SH-SY5Y (cell line): Measurements from ENCODE around the gene EXOC5.

Source experiments
- GATA2 ChIP-seq: IDR thresholded peaks from 2 replicates; pipeline ENCODE4 v1.6.1; 2011; ENCODE audit warnings: mild to moderate bottlenecking, low read depth, low read length
- GATA3 ChIP-seq: IDR thresholded peaks from 2 replicates; pipeline ENCODE4 v1.6.1; 2011; ENCODE audit warnings: low read depth, mild to moderate bottlenecking, low read length, moderate library complexity

- TF ChIP-seq GATA2 (no peak), GATA3 (no peak)
Observed at GRCh38 chr14:57290751-57291150, 22.0 kb upstream of the EXOC5 start.
